ENCODE results near the gene ADISSP. TPM values are rescaled to one million over a fixed set of nuclear protein-coding genes. Genes with fewer than 3 reads are reported as not detected.

ADISSP gene
- total RNA-seq: 35.7 and 37.3 TPM in 2 replicates

GRCh38 chr20:3767427-3768341 is at the start of gene ADISSP:
ADISSP (minus strand) TSS chr20:3767753; CDS start chr20:3760100, 7,653 bp downstream.
- intact Hi-C loops (cut with micrococcal nuclease): loop anchor here (1.0 to 5.0 kb wide), 9 partner anchors 14 to 720 kb away; partner anchors contain the start of genes AP5S1, CENPB, DDRGK1 and DNAAF9

- intact Hi-C loops (cut with micrococcal nuclease): loop anchor here (10.0 kb wide), 1 partner anchor 411 kb away; the partner anchor contains the start of gene DNAAF9
Measured at GRCh38 chr20:3815703-3816315, 48.3 kb upstream of the ADISSP start.

GRCh38 chr20:3814928-3815495 is 47.5 kb upstream of the ADISSP start:
- intact Hi-C loops (cut with micrococcal nuclease): loop anchor here (10.0 kb wide), 1 partner anchor 410 kb away; the partner anchor contains the start of gene DNAAF9

GRCh38 chr20:3813848-3814581 is 46.5 kb upstream of the ADISSP start:
- intact Hi-C loops (cut with micrococcal nuclease): loop anchor here (10.0 kb wide), 1 partner anchor 409 kb away; the partner anchor contains the start of gene DNAAF9

GRCh38 chr20:3812975-3813847 is 45.7 kb upstream of the ADISSP start:
- intact Hi-C loops (cut with micrococcal nuclease): loop anchor here (10.0 kb wide), 1 partner anchor 408 kb away; the partner anchor contains the start of gene DNAAF9

- intact Hi-C loops (cut with micrococcal nuclease): loop anchor here (10.0 kb wide), 1 partner anchor 407 kb away; the partner anchor contains the start of gene DNAAF9
Measured at GRCh38 chr20:3812259-3812681, 44.7 kb upstream of the ADISSP start.

GRCh38 chr20:3811467-3812258 is 44.1 kb upstream of the ADISSP start:
- intact Hi-C loops (cut with micrococcal nuclease): loop anchor here (1.0 to 10.0 kb wide), 5 partner anchors 9 to 407 kb away; partner anchors contain the start of genes AP5S1 and DNAAF9

GRCh38 chr20:3808544-3808943 is 41.0 kb upstream of the ADISSP start:
- intact Hi-C loops (cut with micrococcal nuclease): no loop called here

- intact Hi-C loops (cut with micrococcal nuclease): no loop called here
Measured at GRCh38 chr20:3804781-3805180, 37.2 kb upstream of the ADISSP start.

GRCh38 chr20:3804254-3804751 is 36.8 kb upstream of the ADISSP start:
- intact Hi-C loops (cut with micrococcal nuclease): no loop called here

- intact Hi-C loops (cut with micrococcal nuclease): no loop called here
Measured at GRCh38 chr20:3803854-3804253, 36.3 kb upstream of the ADISSP start.

GRCh38 chr20:3803289-3803688 is 35.7 kb upstream of the ADISSP start:
- intact Hi-C loops (cut with micrococcal nuclease): no loop called here

- intact Hi-C loops (cut with micrococcal nuclease): no loop called here
Measured at GRCh38 chr20:3802524-3803239, 35.1 kb upstream of the ADISSP start.

GRCh38 chr20:3801846-3802245 is 34.3 kb upstream of the ADISSP start:
- intact Hi-C loops (cut with micrococcal nuclease): no loop called here

GRCh38 chr20:3801299-3801698 is 33.7 kb upstream of the ADISSP start:
- intact Hi-C loops (cut with micrococcal nuclease): no loop called here

GRCh38 chr20:3800878-3801260 is 33.3 kb upstream of the ADISSP start:
- intact Hi-C loops (cut with micrococcal nuclease): no loop called here

- intact Hi-C loops (cut with micrococcal nuclease): no loop called here
Measured at GRCh38 chr20:3800256-3800877, 32.8 kb upstream of the ADISSP start.

- intact Hi-C loops (cut with micrococcal nuclease): loop anchor here (1.0 to 10.0 kb wide), 2 partner anchors 12 to 216 kb away; partner anchors contain the start of gene RNF24
Measured at GRCh38 chr20:3798908-3799248, 31.3 kb upstream of the ADISSP start.
